ENCODE measurements around the gene DENND4C.

DNA sequence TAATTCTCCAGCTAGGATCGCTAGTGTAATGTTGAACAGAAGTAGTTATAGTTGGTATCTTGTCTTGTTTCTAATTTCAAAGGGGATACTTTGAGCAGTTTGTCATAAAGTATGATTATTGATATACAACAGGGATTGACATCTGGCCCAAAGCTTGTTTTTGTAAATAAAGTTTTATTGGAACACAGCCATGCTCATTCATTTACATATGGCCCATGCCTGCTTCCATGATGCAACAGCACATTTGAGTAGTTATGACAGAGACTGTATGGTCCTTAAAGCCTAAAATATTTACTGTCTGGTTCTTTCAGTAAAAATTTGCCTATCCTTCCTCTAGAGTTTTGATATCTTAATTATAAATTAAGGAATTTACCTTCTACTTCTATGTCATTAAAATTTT lies 79.8 kb downstream of the DENND4C start:
- no peak for TF ChIP-seq POLR2A (IDR thresholded peaks at IDR 0.05)
- TF ChIP-seq, protein P1, sequence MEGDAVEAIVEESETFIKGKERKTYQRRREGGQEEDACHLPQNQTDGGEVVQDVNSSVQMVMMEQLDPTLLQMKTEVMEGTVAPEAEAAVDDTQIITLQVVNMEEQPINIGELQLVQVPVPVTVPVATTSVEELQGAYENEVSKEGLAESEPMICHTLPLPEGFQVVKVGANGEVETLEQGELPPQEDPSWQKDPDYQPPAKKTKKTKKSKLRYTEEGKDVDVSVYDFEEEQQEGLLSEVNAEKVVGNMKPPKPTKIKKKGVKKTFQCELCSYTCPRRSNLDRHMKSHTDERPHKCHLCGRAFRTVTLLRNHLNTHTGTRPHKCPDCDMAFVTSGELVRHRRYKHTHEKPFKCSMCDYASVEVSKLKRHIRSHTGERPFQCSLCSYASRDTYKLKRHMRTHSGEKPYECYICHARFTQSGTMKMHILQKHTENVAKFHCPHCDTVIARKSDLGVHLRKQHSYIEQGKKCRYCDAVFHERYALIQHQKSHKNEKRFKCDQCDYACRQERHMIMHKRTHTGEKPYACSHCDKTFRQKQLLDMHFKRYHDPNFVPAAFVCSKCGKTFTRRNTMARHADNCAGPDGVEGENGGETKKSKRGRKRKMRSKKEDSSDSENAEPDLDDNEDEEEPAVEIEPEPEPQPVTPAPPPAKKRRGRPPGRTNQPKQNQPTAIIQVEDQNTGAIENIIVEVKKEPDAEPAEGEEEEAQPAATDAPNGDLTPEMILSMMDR (IDR thresholded peaks at IDR 0.05) = no peak

All from testis (tissue), 2 donors.